HG03095 (cell line): ENCODE measurements around the gene TMIGD3.
"Not testable (repeated sequence)": the region's sequence is repeated elsewhere in the genome, so short reads cannot be mapped to it uniquely, and the experiment has no call there.

ENCODE experiments used
- ATAC-seq: cut with Tn5 transposase; IDR thresholded peaks from one replicate; pipeline ENCODE4 v1.9.1; 2021; ENCODE audit warnings: moderate library complexity; ENCODE audit not compliant: unreplicated experiment

TMIGD3 gene

DNA sequence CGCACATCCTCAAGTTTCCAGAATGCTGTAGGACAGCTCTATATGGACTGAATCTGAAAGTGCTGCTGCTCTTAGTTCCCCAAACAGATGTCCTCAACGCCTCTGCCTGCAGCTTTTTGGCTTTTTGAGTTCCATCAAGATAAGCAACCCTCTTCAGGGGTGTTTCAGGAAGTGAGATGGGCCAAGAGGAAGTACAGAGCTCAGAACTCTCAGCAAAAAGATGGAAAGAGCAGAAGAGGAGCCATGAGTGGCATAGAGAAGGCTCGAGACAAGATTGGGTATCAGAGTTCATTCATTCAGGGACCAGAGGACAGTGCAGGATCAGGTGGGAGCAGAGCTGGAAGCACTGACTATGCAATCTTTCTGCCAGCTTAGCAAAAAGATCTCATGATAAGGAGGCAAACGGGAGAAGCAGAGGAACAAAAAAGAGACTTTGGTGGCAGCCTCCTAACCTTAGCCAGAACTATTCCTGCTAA is at the start of gene TMIGD3, which contains the start of gene ADORA3:
TSS of gene TMIGD3 (minus strand) at position 49 of the 476 bp plus-strand sequence. CDS start 279 bp downstream, outside the sequence.
TSS of gene ADORA3 (minus strand) at position 49 of the 476 bp plus-strand sequence. CDS start 279 bp downstream, outside the sequence.
- ATAC-seq: no peak

DNA sequence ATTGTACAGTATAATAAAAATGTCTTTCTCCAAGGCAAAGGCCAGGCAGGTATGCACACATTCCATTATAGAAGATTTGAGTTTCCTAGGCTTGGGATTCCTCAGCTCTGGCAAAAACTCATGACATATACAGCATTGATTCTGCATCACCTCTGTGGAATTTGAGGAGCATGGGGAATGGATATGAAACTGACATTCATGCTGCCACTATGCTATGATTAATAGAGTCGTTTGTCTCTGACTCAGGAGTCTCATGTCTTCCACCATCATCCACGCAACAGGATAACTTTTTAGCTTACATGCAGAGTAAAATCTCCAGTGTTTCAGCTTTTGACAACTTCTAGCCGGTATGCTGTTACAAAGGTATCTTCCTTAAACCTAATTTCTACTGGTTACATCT is 49.8 kb upstream of the TMIGD3 start:
- ATAC-seq: no peak

GRCh38 chr1:111552587-111552986 is 49.2 kb upstream of the TMIGD3 start:
- no peak for ATAC-seq

- no peak for ATAC-seq
Measured at GRCh38 chr1:111551623-111552411, 48.4 kb upstream of the TMIGD3 start.

- not testable (repeated sequence) for ATAC-seq
Measured at GRCh38 chr1:111547786-111548185, 44.4 kb upstream of the TMIGD3 start.

DNA sequence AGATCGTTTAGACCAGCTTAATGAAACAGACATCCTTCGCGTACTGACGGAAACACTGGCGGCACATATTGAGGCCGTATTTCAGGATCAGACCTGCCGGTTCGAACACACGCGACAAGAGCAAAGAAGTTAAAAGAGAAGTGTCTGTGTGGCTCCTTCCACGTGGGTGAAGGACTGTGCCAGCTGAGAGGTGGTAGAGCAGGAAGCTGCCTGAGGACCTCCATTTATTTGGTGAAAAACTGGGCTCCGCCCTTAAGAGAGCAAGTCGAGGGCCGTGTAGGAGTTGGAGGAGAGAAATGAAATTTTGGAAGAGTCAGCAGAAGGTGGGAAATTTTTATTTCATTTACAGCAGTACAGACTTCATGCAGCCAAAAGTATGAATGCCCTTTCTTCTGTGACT is 38.8 kb upstream of the TMIGD3 start:
- no peak for ATAC-seq

- no peak for ATAC-seq
Measured at GRCh38 chr1:111541721-111542120, 38.3 kb upstream of the TMIGD3 start.

DNA sequence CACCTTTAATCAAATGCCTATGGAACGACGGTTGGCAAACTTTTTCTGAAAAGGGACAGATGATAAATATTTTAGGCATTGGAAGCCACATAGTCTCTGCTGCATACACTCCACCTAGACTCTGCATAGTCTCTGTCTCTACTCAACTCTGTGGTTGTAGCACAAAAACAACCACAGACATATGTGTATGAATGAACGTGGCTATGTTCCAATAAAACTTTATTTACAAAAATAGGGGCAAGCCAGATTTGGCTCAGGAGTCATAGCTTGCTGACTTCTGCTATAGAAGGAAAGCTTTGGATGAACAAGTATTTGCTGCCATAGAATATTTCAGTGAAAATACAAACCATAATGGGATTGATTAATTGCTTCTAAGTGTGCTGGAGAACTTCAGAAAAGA is 37.5 kb upstream of the TMIGD3 start:
- no peak for ATAC-seq

- ATAC-seq: no peak
Measured at GRCh38 chr1:111538343-111539025, 35.1 kb upstream of the TMIGD3 start.

GRCh38 chr1:111535256-111536191 is 32.1 kb upstream of the TMIGD3 start:
- no peak for ATAC-seq

- no peak for ATAC-seq
Measured at GRCh38 chr1:111520053-111520452, 16.6 kb upstream of the TMIGD3 start.

- no peak for ATAC-seq
Measured at GRCh38 chr1:111517469-111518225, 14.2 kb upstream of the TMIGD3 start.

DNA sequence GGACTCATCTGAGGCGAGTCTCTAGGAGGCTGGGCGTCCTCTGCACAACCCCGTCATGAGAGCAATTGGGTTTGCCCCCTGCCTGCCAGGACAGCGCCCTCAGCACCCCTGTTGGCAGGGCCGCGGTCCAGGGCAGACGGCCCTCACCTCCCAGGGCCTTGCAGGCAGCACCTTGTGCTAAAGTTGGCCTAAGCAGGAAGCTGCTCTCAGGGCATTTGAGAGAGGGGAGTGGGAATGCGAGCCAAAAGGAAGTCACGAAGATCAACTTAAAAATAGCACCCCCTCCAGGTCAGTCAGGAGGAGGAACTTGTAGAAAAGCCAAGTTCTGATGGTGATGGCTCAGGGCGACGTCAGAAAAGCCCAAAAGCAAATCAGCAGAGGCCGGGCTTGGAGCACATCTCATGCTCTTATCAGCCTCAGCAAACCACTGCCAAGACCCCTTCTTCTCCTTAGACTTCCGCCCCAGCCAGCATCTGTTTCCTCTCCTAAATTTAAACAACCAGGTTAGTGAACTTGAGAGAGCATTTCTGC is 12.6 kb upstream of the TMIGD3 start:
- ATAC-seq: no peak

DNA sequence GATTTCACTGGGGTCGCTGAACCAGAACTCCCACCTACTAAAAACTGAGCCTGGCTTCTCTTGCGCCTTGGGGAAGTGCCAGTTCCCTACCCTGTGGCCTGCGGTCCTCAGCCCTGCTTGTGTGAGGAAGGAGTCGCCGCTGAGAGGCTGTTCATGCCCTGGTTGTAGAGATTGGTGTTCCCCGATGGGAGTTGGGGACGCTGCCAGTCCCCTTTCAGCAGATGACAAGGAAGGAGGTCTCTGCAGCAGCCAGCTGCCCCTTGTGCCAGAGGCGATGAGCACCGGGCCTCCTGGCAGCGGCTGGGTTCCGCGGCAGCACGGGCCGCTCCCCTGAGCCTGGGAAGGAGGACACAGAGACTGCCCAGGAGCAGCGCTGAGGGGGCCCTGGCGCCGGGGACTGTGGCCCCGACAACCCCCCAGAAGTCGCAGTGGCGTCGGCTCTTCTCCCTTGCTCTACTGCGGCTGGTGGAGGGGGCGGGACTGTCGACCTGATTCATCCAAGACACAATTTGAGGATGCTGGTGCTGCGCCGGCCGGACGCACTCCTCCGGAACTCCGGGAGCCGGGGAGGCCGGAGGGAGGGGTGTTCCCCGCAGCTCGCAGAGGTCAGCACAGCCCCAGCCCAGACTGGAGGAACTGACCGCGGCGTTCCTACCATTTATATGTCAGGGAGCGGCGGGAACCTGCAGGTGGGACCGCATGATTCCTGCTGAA is 12.0 kb upstream of the TMIGD3 start:
- ATAC-seq: no peak

- ATAC-seq: no peak
Measured at GRCh38 chr1:111513410-111514020, 10.1 kb upstream of the TMIGD3 start.

- ATAC-seq: no peak
Measured at GRCh38 chr1:111512931-111513330, 9.5 kb upstream of the TMIGD3 start.

DNA sequence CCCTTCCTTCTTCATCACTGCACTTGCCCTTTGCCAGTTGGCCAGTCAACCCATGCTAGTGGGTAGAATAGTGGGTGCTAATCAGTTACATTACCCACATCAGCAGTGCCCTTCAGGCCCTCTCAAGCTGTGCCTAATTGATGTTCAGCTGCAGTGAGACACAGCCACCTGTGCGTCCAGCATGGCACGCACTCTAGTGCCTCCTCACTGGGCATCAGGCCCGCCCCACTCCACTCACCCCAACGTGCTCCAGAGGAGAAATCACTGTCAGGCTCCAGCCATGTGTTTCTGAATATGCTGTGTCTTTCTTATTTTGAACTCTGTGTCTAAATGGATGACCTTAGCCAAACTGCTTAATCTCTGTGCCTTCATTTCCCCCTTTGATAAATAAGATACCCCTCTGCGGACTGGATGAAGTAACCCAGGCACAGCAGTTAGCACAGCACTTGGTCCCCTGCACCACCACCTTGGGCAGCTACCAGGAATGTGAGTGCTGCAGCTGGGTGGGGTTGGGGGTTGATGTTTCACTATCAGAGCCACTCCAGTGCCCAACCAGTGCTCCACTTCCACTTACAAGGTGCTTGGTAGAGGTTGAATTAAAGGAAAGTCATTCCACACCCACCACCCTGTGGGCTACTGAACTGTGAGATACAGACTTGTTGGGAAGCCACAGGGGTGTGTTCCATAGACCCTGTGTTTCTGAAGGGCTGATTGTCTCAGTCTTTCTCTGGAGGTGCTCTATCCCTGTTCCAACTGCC is 8.9 kb upstream of the TMIGD3 start:
- no peak for ATAC-seq

- ATAC-seq: no peak
Measured at GRCh38 chr1:111511370-111511769, 7.9 kb upstream of the TMIGD3 start.
